HEK293 (cell line): ENCODE results near the gene FCHSD1.

Source experiments
- ZNF350 ChIP-seq: fragments of 450-650 bp; formaldehyde crosslinking; IDR thresholded peaks from 2 replicates; pipeline ENCODE4 v1.5.0; 2017; ENCODE audit warnings: missing biosample characterization, mild to moderate bottlenecking, missing genetic modification characterization
- TF ChIP-seq, protein P1 (sequence below): fragments of 450-650 bp; formaldehyde crosslinking; IDR thresholded peaks from 2 replicates; pipeline ENCODE4 v1.5.1; 2016; ENCODE audit warnings: missing biosample characterization, missing genetic modification characterization

GRCh38 chr5:141640698-141641097 is 10.5 kb downstream of the FCHSD1 start:
- TF ChIP-seq, protein P1, sequence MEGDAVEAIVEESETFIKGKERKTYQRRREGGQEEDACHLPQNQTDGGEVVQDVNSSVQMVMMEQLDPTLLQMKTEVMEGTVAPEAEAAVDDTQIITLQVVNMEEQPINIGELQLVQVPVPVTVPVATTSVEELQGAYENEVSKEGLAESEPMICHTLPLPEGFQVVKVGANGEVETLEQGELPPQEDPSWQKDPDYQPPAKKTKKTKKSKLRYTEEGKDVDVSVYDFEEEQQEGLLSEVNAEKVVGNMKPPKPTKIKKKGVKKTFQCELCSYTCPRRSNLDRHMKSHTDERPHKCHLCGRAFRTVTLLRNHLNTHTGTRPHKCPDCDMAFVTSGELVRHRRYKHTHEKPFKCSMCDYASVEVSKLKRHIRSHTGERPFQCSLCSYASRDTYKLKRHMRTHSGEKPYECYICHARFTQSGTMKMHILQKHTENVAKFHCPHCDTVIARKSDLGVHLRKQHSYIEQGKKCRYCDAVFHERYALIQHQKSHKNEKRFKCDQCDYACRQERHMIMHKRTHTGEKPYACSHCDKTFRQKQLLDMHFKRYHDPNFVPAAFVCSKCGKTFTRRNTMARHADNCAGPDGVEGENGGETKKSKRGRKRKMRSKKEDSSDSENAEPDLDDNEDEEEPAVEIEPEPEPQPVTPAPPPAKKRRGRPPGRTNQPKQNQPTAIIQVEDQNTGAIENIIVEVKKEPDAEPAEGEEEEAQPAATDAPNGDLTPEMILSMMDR (tag by site-specific recombination), result no peak
- no peak for TF ChIP-seq ZNF350 (tag by site-specific recombination)
